Fibroblast of lung (primary cell): ENCODE results near the gene SPTA1. TPM values are rescaled to one million over a fixed set of nuclear protein-coding genes. Genes with fewer than 3 reads are reported as not detected.

Experiments
- DNase-seq, 2 donors: peaks; one replicate each; pipeline versions ENCODE4 v3.0.0 to v3.0.0-alpha.2; 2010; ENCODE audit warnings: low read depth in 2 of 2
- H2AFZ ChIP-seq: 2 replicates; pipeline ENCODE4 v1.5.1; 2012; ENCODE audit warnings: low read length, control low read depth, inconsistent platforms
- H3K27ac ChIP-seq: 2 replicates; pipeline ENCODE4 v1.5.1; 2011; ENCODE audit warnings: low read length, control low read depth; ENCODE audit not compliant: insufficient read depth
- H3K27me3 ChIP-seq: 2 replicates; pipeline ENCODE4 v1.5.1; 2011; ENCODE audit warnings: mild to moderate bottlenecking, low read length; ENCODE audit not compliant: control insufficient read depth, insufficient read depth
- H3K36me3 ChIP-seq: 2 replicates; pipeline ENCODE4 v1.5.1; 2011; ENCODE audit warnings: low read length; ENCODE audit not compliant: control insufficient read depth, insufficient read depth
- H3K4me1 ChIP-seq: 2 replicates; pipeline ENCODE4 v1.5.1; 2011; ENCODE audit warnings: low read length; ENCODE audit not compliant: control insufficient read depth, insufficient read depth; ENCODE audit errors: extremely low read depth
- H3K4me2 ChIP-seq: 2 replicates; pipeline ENCODE4 v1.5.1; 2011; ENCODE audit warnings: low read length, control low read depth; ENCODE audit not compliant: insufficient read depth; ENCODE audit errors: extremely low read depth
- H3K4me3 ChIP-seq, 4 experiments: fragments of 200-600 bp in 1 of 4; sonication (generic) in 1 of 4; replicated peaks in 1 of 4; 2 replicates each; pipeline ENCODE4 v1.5.1; 2011 to 2016; ENCODE audit warnings: low read length in 4 of 4, low read depth in 3 of 4, mild to moderate bottlenecking in 3 of 4, control low read depth in 2 of 4, inconsistent platforms in 1 of 4, mixed read lengths in 1 of 4; ENCODE audit not compliant: insufficient read depth in 1 of 4; ENCODE audit errors: control extremely low read depth in 1 of 4
- H3K79me2 ChIP-seq: 2 replicates; pipeline ENCODE4 v1.5.1; 2012; ENCODE audit warnings: mild to moderate bottlenecking, low read length, inconsistent platforms; ENCODE audit not compliant: control insufficient read depth, insufficient read depth
- H3K9ac ChIP-seq: 2 replicates; pipeline ENCODE4 v1.5.1; 2011; ENCODE audit warnings: mild to moderate bottlenecking, low read length, control low read depth; ENCODE audit not compliant: insufficient read depth
- H3K9me3 ChIP-seq: 2 replicates; pipeline ENCODE4 v1.5.1; 2012; ENCODE audit warnings: low read depth, low read length; ENCODE audit not compliant: control insufficient read depth, insufficient read depth
- H4K20me1 ChIP-seq: 2 replicates; pipeline ENCODE4 v1.5.1; 2011; ENCODE audit warnings: low read length; ENCODE audit not compliant: control insufficient read depth, insufficient read depth; ENCODE audit errors: extremely low read depth
- CTCF ChIP-seq, 2 donors: IDR thresholded peaks in 1 of 2; conservative IDR thresholded peaks in 1 of 2; 1 replicate in 1 of 2; 2 replicates in 1 of 2; pipeline ENCODE4 v1.5.1; 2011 to 2012; ENCODE audit warnings: low read length in 2 of 2, control low read depth in 1 of 2, inconsistent platforms in 1 of 2, low read depth in 1 of 2, mild to moderate bottlenecking in 1 of 2
- EZH2 ChIP-seq: IDR thresholded peaks from 2 replicates; pipeline ENCODE4 v1.5.1; 2012; ENCODE audit warnings: low read length, control low read depth, mild to moderate bottlenecking; ENCODE audit errors: missing control alignments
- polyA plus RNA-seq, 2 donors: library from polyadenylated mRNA; depleted of rRNA in 1 of 2; stranded (reverse) in 1 of 2; unstranded in 1 of 2; fragments of >200 nt; gene quantifications; 2 replicates each; pipeline ENCODE4 v1.2.1, GENCODE V29; 2011 to 2012; ENCODE audit warnings: missing spikeins in 1 of 2
- total RNA-seq: library from RNA; depleted of rRNA; stranded (reverse); fragments of >200 nt; gene quantifications from 2 replicates; pipeline ENCODE4 v1.2.1, GENCODE V29; 2014

SPTA1 gene
- total and polyA plus RNA-seq, 2 donors (not counting 1 experiment from before 2014, with no cell fraction given): 0.07 to 0.17 TPM

GRCh38 chr1:158563853-158564252 is 122.7 kb downstream of the SPTA1 start:
- TF ChIP-seq EZH2 (no peak), CTCF (conservative IDR thresholded peaks at IDR 0.05 in 1 of 2, IDR thresholded peaks at IDR 0.05 in 1 of 2; ENCODE audit: low read depth in 1 of 2, low read length in 2 of 2) (no peak)
- no peaks in the 10 kb centered on the region for H3K27me3 ChIP-seq
- no peak overlapping the region for H3K4me3 ChIP-seq
- DNase-seq: no peak
- H3K79me2 ChIP-seq: no peaks in the 10 kb centered on the region
- H3K9me3 ChIP-seq: no peaks in the 10 kb centered on the region
- no peak overlapping the region for H3K27ac ChIP-seq
- H4K20me1 ChIP-seq: no peaks in the 10 kb centered on the region
- H3K36me3 ChIP-seq: no peaks in the 10 kb centered on the region
- no peak overlapping the region for H3K4me2 ChIP-seq
- no peaks in the 10 kb centered on the region for H3K4me1 ChIP-seq
- H2AFZ ChIP-seq: no peak overlapping the region
- H3K9ac ChIP-seq: no peak overlapping the region

Other genes starting within 250 kb of the SPTA1 start
- gene OR10K1, start 224.9 kb downstream of the SPTA1 start, total RNA-seq: not detected in 2 replicates
- gene OR10K1, start 224.9 kb downstream of the SPTA1 start, polyA plus RNA-seq: not detected in 2 replicates
- not detected in 2 replicates for gene OR10R2, start 214.5 kb downstream of the SPTA1 start, total RNA-seq
- not detected in 2 replicates for gene OR10R2, start 214.5 kb downstream of the SPTA1 start, polyA plus RNA-seq
- gene OR6Y1, start 132.3 kb downstream of the SPTA1 start, total RNA-seq: not detected in 2 replicates
- not detected in 2 replicates for gene OR6Y1, start 132.3 kb downstream of the SPTA1 start, polyA plus RNA-seq
- gene OR6P1, start 116.1 kb downstream of the SPTA1 start, total RNA-seq: not detected in 2 replicates
- gene OR6P1, start 116.1 kb downstream of the SPTA1 start, polyA plus RNA-seq: not detected in 2 replicates
- gene OR10X1, start 106.8 kb downstream of the SPTA1 start, total RNA-seq: not detected in 2 replicates
- not detected in 2 replicates for gene OR10X1, start 106.8 kb downstream of the SPTA1 start, polyA plus RNA-seq
- under 0.01 TPM in 1 of 2 replicates, not detected in the other for gene OR10Z1, start 81.4 kb downstream of the SPTA1 start, total RNA-seq
- not detected in 2 replicates for gene OR10Z1, start 81.4 kb downstream of the SPTA1 start, polyA plus RNA-seq
- not detected in 2 replicates for gene OR6K2, start 13.9 kb upstream of the SPTA1 start, total RNA-seq
- gene OR6K2, start 13.9 kb upstream of the SPTA1 start, polyA plus RNA-seq: not detected in 2 replicates
- gene OR6K3, start 34.0 kb upstream of the SPTA1 start, total RNA-seq: not detected in 2 replicates
- gene OR6K3, start 34.0 kb upstream of the SPTA1 start, polyA plus RNA-seq: not detected in 2 replicates
- not detected in 2 replicates for gene OR6K6, start 68.0 kb upstream of the SPTA1 start, total RNA-seq
- not detected in 2 replicates for gene OR6K6, start 68.0 kb upstream of the SPTA1 start, polyA plus RNA-seq
- gene OR6N1, start 85.5 kb upstream of the SPTA1 start, total RNA-seq: not detected in 2 replicates
- gene OR6N1, start 85.5 kb upstream of the SPTA1 start, polyA plus RNA-seq: not detected in 2 replicates
- not detected in 2 replicates for gene OR6N2, start 94.5 kb upstream of the SPTA1 start, total RNA-seq
- not detected in 2 replicates for gene OR6N2, start 94.5 kb upstream of the SPTA1 start, polyA plus RNA-seq
- gene MNDA, start 144.6 kb upstream of the SPTA1 start, total RNA-seq: not detected in 2 replicates
- not detected in 2 replicates for gene MNDA, start 144.6 kb upstream of the SPTA1 start, polyA plus RNA-seq
- not detected in 2 replicates for gene PYHIN1, start 244.8 kb upstream of the SPTA1 start, total RNA-seq
- not detected in 2 replicates for gene PYHIN1, start 244.8 kb upstream of the SPTA1 start, polyA plus RNA-seq